ENCODE data around the gene C17orf107. TPM values are rescaled to one million over a fixed set of nuclear protein-coding genes. Genes with fewer than 3 reads are reported as not detected.

The C17orf107 gene
- total and polyA plus RNA-seq, 9 of the 15 experiments (the other 6 are each of a cell fraction or from before 2014, with no cell fraction given), result 0.05 to 0.29 (median 0.07) TPM; not detected in 4

- Histone ChIP-seq H3K9ac (ENCODE audit: insufficient read depth in 1 of 2, low read depth in 2 of 2, low read length in 2 of 2) (peak overlapping the region; percentile 89 to 90), H3K36me3 (ENCODE audit: control insufficient read depth, insufficient read depth, low read length) (peaks cover 34% of the 10 kb centered on the region), H4K20me1 (replicated peaks; ENCODE audit: control insufficient read depth, insufficient read depth, low read length) (peaks cover 22% of the 10 kb centered on the region), H3K27me3 (ENCODE audit: control insufficient read depth in 2 of 2, insufficient read depth in 2 of 2, low read length in 2 of 2) (no peaks in the 10 kb centered on the region), H3K79me2 (ENCODE audit: control insufficient read depth, insufficient read depth, low read length) (peaks cover 58% of the 10 kb centered on the region), H3K4me3 (peak overlapping the region; percentile 97), H3K9me3 (replicated peaks; ENCODE audit: control insufficient read depth, insufficient read depth, low read depth, low read length) (no peaks in the 10 kb centered on the region), H2AFZ (ENCODE audit: low read depth, low read length) (peak overlapping the region; percentile 55; the same call in 1 of the 2 replicates), H3K9me1 (ENCODE audit: control insufficient read depth, insufficient read depth, low read length) (no peaks in the 10 kb centered on the region), H3K27ac (ENCODE audit: extremely low read depth, low read depth, low read length) (peak overlapping the region; percentile 98), H3K4me1 (replicated peaks in 1 of 2; ENCODE audit: control insufficient read depth in 2 of 2, insufficient read depth in 2 of 2, low read length in 2 of 2) (peaks cover 32 to 55% of the 10 kb centered on the region in 2 experiments), H3K4me2 (ENCODE audit: insufficient read depth, low read length) (peak overlapping the region; percentile 93)
- peak; percentile 28 to 84 (median 84) for DNase-seq (ENCODE audit: extremely low read depth in 1 of 4, low spot score in 3 of 4)
- in situ Hi-C loops (cut with MboI) (no loop called here), intact Hi-C loops (cut with micrococcal nuclease) (no loop called here)
- ChIA-PET POLR2A (interaction anchor here (0.6 to 4.7 kb wide), 6 partner anchors 9 to 699 kb away, joined by 3 to 38 read pairs (median 3); partner anchors contain the start of genes CAMTA2, RNF167, SLC25A11 and SPAG7), CTCF (ENCODE audit: low intra/inter-chr PET ratio) (no interaction called here)
- 0% methylated on average over 7 of the region's 75 CpGs for WGBS (ENCODE audit: insufficient coverage, low coverage, missing lambda C conversion rate)
- BruUV-seq (replicated peaks), result no TSS peak
- peak; percentile 28 for ATAC-seq
- no peak for FAIRE-seq
- TF ChIP-seq HCFC1 (IDR thresholded peaks at IDR 0.05; ENCODE audit: low read depth, low read length) (0 out of 2 replicates have a peak, but pooled peaks have one; percentile 3), HOMEZ (CRISPR knock-in tag; IDR thresholded peaks at IDR 0.05) (0 out of 2 replicates have a peak, but pooled peaks have one; percentile 25), MYBL2 (IDR thresholded peaks at IDR 0.05; ENCODE audit: low read depth) (no peak), MYBL2 (CRISPR knock-in tag; IDR thresholded peaks at IDR 0.05; ENCODE audit: borderline replicate concordance) (no peak), TARDBP (IDR thresholded peaks at IDR 0.05) (peak; percentile 63; the same call in 1 of the 2 replicates), ZNF639 (CRISPR knock-in tag; conservative IDR thresholded peaks at IDR 0.05 in 1 of 2, IDR thresholded peaks at IDR 0.05 in 1 of 2) (peak in 1 of 2 experiments; percentile 91; a peak in 2 of 4 replicates), ATF4 (CRISPR knock-in tag; IDR thresholded peaks at IDR 0.05) (0 out of 2 replicates have a peak, but pooled peaks have one; percentile 23), L3MBTL2 (IDR thresholded peaks at IDR 0.05) (peak; percentile 88), SMAD4 (CRISPR knock-in tag; conservative IDR thresholded peaks at IDR 0.05) (peak; percentile 89), POLR2G (IDR thresholded peaks at IDR 0.05; ENCODE audit: low read depth, low read length) (peak; percentile 74), NFIC (IDR thresholded peaks at IDR 0.05) (peak; percentile 56), PRPF4 (IDR thresholded peaks at IDR 0.05; ENCODE audit: insufficient read depth, low read depth, low read length, poor library complexity, severe bottlenecking) (peak; percentile 36), GATAD2A (IDR thresholded peaks at IDR 0.05) (peak; percentile 16; the same call in 1 of the 2 replicates), SAFB (IDR thresholded peaks at IDR 0.05; ENCODE audit: borderline replicate concordance, low read depth, low read length) (peak; percentile 94), EP400 (IDR thresholded peaks at IDR 0.05) (peak; percentile 79; the same call in 1 of the 2 replicates), ERF (CRISPR knock-in tag; IDR thresholded peaks at IDR 0.05) (peak; percentile 52; the same call in 1 of the 2 replicates), YY1 (IDR thresholded peaks at IDR 0.05; ENCODE audit: borderline replicate concordance in 1 of 3, control insufficient read depth in 1 of 3, extremely low read depth in 1 of 3, insufficient read depth in 3 of 3, insufficient read length in 1 of 3, insufficient replicate concordance in 2 of 3, low read depth in 1 of 3, low read length in 2 of 3) (peak in 1 of 3 experiments; percentile 7)
Observed at GRCh38 chr17:4949321-4950074, 50.2 kb downstream of the C17orf107 start.
